Measurements from ENCODE around the gene RBM18.

DNA sequence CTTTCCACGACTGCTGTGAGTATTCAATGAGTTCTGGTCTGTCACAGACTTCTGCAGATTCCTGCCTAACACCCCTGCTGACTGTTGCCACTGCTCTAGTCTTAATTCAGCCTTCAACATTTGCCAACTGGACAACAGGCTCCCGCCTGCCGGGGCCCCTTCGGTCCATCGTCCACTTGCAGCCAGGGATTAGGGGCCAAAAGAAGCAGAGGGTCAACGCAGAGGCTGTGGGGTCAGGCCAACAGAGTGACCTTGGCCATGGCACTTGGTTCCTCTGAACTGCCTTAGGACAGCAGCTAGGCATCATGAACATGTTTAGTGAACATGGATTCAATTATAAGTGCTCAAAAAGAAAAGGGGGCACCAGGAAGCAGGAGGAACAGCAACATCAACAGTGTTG, 76.3 kb downstream of the RBM18 start:
- TF ChIP-seq CTCF (IDR thresholded peaks at IDR 0.05; ENCODE audit: low read length) (no peak), EZH2 (IDR thresholded peaks at IDR 0.05; ENCODE audit: borderline replicate concordance, low read length) (no peak)
